Posterior vena cava (tissue), 2 donors: ENCODE data around the gene CBX4. TPM values are rescaled to one million over a fixed set of nuclear protein-coding genes. Genes with fewer than 3 reads are reported as not detected.

Experiments used
- DNase-seq: peaks from one replicate; pipeline ENCODE4 v3.0.0-alpha.2; 2020; ENCODE audit warnings: low spot score
- intact Hi-C, 2 donors: fragments of 100-400 bp; cut with DNase I; formaldehyde crosslinking; loops; one replicate each; pipeline versions ENCODE4 v1.14.1 to v1.14.2; 2022 to 2023
- total RNA-seq, 2 donors: library from RNA; stranded (reverse); fragmentation: NEBNext Ultra II Directional; extraction: Animal tissue kit (Norgen Biotek cat#: 25700); gene quantifications; one replicate each; pipeline ENCODE4 v1.2.1, GENCODE V29; 2021
- donor health status: DM: yes; HTN: yes; CAD: no.
- donor health status: DM: yes; HTN: yes; CAD: no.

CBX4 gene
- total RNA-seq, 2 donors from 2014 or later = 11.5 to 14.4 TPM

GRCh38 chr17:79843816-79844800 lies 4.9 kb upstream of the CBX4 start:
- intact Hi-C loops = loop anchor here in 1 of 2 donors (10.0 kb wide), 1 partner anchor 49 kb away; the partner anchor contains the start of gene CBX8
- DNase-seq = peak; percentile 90

- no peak for DNase-seq
- intact Hi-C loops = loop anchor here in 1 of 2 donors (10.0 kb wide), 1 partner anchor 49 kb away; the partner anchor contains the start of gene CBX8
Measured at GRCh38 chr17:79843474-79843815, 4.2 kb upstream of the CBX4 start.

- no peak for DNase-seq
- intact Hi-C loops = loop anchor here in 1 of 2 donors (10.0 kb wide), 1 partner anchor 48 kb away; the partner anchor contains the start of gene CBX8
Measured at GRCh38 chr17:79842656-79843473, 3.6 kb upstream of the CBX4 start.

DNA sequence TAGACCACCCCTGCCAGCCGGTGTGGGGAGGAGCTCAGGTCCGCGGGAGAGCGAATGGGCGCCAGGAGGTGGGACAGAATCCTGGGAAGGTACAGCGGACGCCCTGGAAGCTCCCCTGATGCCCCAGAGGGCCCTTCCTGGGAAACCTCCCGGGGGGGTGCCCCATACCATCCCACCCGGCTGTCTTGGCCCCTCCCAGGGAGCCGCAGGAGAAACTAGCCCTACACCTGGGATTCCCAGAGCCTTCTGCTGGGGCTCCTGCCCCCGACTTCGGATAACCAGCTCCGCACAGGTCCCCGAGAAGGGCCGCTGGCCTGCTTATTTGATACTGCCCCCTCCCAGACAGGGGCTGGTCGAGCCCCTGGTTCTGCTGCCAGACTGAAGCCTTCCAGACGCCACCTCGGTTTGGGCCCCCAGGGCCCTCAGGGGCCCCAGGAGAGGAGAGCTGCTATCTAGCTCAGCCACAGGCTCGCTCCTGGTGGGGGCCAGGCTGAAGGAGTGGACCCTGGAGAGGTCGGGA lies 3.0 kb upstream of the CBX4 start:
- intact Hi-C loops = loop anchor here in 1 of 2 donors (10.0 kb wide), 1 partner anchor 47 kb away; the partner anchor contains the start of gene CBX8
- DNase-seq = no peak

GRCh38 chr17:79841369-79842135 lies 2.3 kb upstream of the CBX4 start:
- intact Hi-C loops = loop anchor here in 1 of 2 donors (10.0 kb wide), 1 partner anchor 47 kb away; the partner anchor contains the start of gene CBX8
- no peak for DNase-seq

DNA sequence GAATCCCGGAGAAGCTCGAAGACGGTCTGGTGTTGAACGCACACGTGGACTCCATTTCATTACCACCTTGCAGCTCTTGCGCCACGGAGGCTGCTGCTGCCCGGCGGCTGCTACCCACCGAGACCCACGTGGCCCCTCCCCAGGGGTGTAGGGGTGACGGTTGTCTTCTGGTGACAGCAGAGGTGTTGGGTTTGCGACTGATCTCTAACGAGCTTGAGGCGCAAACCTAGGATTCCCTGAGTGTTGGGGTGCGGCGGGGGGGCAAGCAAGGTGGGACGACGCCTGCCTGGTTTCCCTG lies 1.7 kb upstream of the CBX4 start:
- intact Hi-C loops = loop anchor here in 1 of 2 donors (10.0 kb wide), 1 partner anchor 46 kb away; the partner anchor contains the start of gene CBX8

GRCh38 chr17:79840269-79840988 lies 1.2 kb upstream of the CBX4 start:
- DNase-seq = peak; percentile 91
- intact Hi-C loops = loop anchor here in 1 of 2 donors (10.0 kb wide), 1 partner anchor 46 kb away; the partner anchor contains the start of gene CBX8

More for the DNA sequence above, 1.7 kb upstream of the CBX4 start:
- no peak for DNase-seq

GRCh38 chr17:79838522-79839274 lies 542 bp downstream of the CBX4 start:
- intact Hi-C loops = loop anchor here in 1 of 2 donors (5.0 kb wide), 1 partner anchor 41 kb away; the partner anchor contains the start of gene CBX8
- DNase-seq = no peak

- intact Hi-C loops = loop anchor here in 1 of 2 donors (5.0 kb wide), 1 partner anchor 41 kb away; the partner anchor contains the start of gene CBX8
- DNase-seq = no peak
Measured at GRCh38 chr17:79837888-79838521, 1.2 kb downstream of the CBX4 start.

- DNase-seq = peak; percentile 90
- intact Hi-C loops = loop anchor here in 1 of 2 donors (5.0 kb wide), 1 partner anchor 40 kb away; the partner anchor contains the start of gene CBX8
Measured at GRCh38 chr17:79836972-79837887, 2.0 kb downstream of the CBX4 start.

DNA sequence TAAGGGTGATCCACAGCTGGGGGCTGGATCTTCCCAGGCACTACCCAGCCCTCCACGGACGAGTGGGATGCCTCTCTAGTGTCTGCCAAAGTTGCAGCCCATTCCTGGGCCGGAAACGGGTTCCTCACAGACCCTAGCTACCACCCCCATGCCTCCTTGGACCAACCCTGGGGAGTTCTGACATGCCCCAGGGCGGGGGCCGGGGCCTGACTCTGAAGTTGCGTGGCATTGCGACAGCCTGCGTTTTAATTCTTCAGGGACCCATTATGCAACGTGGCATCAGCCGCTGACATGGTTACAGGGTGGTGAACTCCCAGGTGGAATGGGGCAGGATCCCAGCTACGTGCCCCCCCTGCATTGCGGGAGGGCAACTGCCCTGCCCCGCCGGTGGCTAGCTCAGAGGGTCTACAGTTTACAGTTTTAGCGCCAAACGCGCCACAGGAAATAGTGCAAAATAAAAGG lies 2.7 kb downstream of the CBX4 start:
- intact Hi-C loops = loop anchor here in 1 of 2 donors (5.0 kb wide), 1 partner anchor 39 kb away; the partner anchor contains the start of gene CBX8

DNA sequence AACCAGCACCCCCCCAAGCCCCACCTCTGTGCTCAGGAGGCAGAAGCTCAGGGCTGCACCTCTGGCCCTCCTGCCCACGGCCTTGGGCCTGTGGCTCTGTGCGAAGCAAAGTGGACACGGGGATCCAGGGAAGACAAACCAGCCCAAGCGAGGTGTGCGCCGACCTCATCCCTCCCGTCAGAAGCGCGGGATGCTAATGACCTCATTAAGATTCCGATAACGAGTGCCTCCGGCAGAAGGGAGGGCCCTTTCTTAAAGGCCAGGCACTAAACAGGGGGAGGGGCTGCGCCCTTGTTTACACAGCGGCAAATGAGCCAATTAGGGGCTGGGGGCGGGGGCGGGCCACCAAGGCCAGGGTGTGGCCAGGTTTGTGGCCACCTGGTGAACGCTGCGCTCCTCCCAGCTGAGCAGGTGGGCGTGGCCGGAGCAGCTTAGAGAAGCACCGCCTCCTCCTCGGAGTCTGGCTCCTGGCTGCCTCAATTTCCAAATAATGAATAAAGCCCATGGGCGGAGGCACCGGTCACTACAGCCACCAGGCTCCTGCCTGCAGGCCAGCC lies 3.2 kb downstream of the CBX4 start:
- intact Hi-C loops = loop anchor here in 1 of 2 donors (5.0 kb wide), 1 partner anchor 39 kb away; the partner anchor contains the start of gene CBX8
- no peak for DNase-seq

More for the DNA sequence above, 2.7 kb downstream of the CBX4 start:
- peak; percentile 79 for DNase-seq

- intact Hi-C loops = loop anchor here in 1 of 2 donors (5.0 kb wide), 1 partner anchor 38 kb away; the partner anchor contains the start of gene CBX8
Measured at GRCh38 chr17:79835470-79835899, 3.8 kb downstream of the CBX4 start.

DNA sequence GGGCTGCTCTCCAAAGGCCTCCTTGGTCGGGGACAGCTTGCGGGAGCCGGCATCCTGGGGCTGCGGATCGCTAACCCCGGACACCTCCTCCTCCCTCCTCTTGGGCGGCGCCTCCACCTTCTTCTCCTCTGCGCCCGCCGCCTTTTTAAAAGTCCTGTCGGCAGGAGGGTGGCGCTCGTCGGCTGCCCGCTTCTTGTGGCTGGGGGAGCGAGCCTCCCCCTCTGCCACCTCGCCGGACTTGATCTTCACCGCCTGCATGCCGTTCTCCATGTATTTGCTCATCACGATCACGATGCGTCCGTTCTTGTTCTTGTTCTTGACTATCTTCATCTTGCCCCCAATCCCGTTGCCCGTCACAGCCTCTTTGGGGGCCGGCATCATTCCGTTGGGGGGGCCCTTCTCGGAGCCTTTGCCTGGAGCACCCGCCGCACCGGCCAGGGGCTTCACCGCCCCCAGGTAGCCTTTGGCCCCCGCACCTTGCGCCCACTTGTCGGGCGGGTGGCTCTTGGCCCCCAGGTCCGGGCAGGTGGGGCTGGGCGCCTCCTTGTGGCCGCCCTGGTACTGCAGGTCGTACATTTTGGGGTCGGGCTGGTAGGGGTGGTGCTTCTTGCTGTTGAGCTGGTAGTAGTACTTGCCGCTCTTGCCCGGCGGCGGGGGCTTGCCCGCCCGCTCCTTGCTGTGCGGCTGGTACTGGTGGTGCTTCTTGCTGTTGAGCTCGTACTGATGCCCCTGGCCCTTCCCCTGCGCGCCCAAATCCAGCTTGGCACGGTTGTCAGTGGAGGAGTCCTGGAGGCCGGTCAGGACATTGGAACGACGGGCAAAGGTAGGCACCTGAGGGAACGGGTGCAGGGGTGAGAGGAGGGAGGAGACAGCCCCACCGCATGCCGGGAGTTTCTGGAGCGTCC lies 4.4 kb downstream of the CBX4 start:
- no peak for DNase-seq
- intact Hi-C loops = loop anchor here in 1 of 2 donors (5.0 kb wide), 1 partner anchor 38 kb away; the partner anchor contains the start of gene CBX8

More at GRCh38 chr17:79835470-79835899, 3.8 kb downstream of the CBX4 start:
- DNase-seq = no peak
